Lower lobe of right lung (tissue), 2 donors: ENCODE measurements around the gene DIRAS3. TPM values are rescaled to one million over a fixed set of nuclear protein-coding genes. Genes with fewer than 3 reads are reported as not detected.

Experiments
- ATAC-seq, 2 donors: fragments of 200-7000 bp; cut with Tn5 transposase; one replicate each; pipeline ENCODE4 v1.9.1; 2020 to 2022; ENCODE audit warnings: mild to moderate bottlenecking in 2 of 2, moderate library complexity in 2 of 2
- DNase-seq: peaks from one replicate; pipeline ENCODE4 v3.0.0-alpha.2; 2020
- H3K27ac ChIP-seq: fragments of 200-600 bp; one replicate; pipeline ENCODE4 v1.8.0; 2022
- H3K27me3 ChIP-seq: fragments of 200-600 bp; one replicate; pipeline ENCODE4 v1.8.0; 2022; ENCODE audit warnings: low read depth
- H3K36me3 ChIP-seq: fragments of 200-600 bp; one replicate; pipeline ENCODE4 v1.8.0; 2022; ENCODE audit warnings: mild to moderate bottlenecking
- H3K4me1 ChIP-seq: fragments of 200-600 bp; one replicate; pipeline ENCODE4 v1.8.0; 2022
- H3K4me3 ChIP-seq: fragments of 200-600 bp; one replicate; pipeline ENCODE4 v1.8.0; 2022; ENCODE audit warnings: mild to moderate bottlenecking
- H3K9me3 ChIP-seq: fragments of 200-600 bp; one replicate; pipeline ENCODE4 v1.8.0; 2022
- intact Hi-C: fragments of 100-400 bp; cut with DNase I; formaldehyde crosslinking; loops from one replicate; pipeline ENCODE4 v1.11.0; 2022
- total RNA-seq: library from RNA; stranded (reverse); fragmentation: NEBNext Ultra II Directional; extraction: Animal tissue kit (Norgen Biotek cat#: 25700); gene quantifications from one replicate; pipeline ENCODE4 v1.2.1, GENCODE V29; 2021
- TF ChIP-seq, protein P1 (sequence below): fragments of 200-600 bp; IDR thresholded peaks from one replicate; pipeline ENCODE4 v1.8.0; 2022; ENCODE audit warnings: antibody characterized with exemption, mild to moderate bottlenecking
- donor health status: DM: no; HTN: yes; CAD: no; lungs with severe emphysema.

DIRAS3 gene
- total RNA-seq, 1 donor from 2014 or later, result 1.1 TPM

- no peaks in the 10 kb centered on the region for H3K36me3 ChIP-seq
- ATAC-seq, result no peak
Observed at GRCh38 chr1:68024635-68025338, 25.6 kb downstream of the DIRAS3 start.

DNA sequence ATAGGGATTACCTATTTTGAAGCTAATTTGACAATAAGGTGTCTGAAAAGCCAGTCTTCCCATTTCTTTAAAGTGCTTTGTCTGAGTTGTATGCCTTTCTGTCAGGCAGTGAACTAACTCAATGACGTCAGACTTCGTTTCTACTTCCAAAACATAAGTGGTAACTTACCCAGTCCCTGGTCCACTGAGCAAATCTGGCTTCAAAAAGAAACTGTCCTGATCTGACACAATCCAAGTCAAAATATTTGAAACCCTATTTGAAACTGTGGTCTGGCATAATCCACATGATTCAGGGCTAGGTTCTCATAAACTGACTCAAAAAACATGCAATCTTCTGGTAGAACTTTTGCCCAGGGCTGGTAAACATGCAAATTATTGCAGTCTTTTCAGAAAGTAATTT is 34.0 kb downstream of the DIRAS3 start:
- TF ChIP-seq, protein P1, sequence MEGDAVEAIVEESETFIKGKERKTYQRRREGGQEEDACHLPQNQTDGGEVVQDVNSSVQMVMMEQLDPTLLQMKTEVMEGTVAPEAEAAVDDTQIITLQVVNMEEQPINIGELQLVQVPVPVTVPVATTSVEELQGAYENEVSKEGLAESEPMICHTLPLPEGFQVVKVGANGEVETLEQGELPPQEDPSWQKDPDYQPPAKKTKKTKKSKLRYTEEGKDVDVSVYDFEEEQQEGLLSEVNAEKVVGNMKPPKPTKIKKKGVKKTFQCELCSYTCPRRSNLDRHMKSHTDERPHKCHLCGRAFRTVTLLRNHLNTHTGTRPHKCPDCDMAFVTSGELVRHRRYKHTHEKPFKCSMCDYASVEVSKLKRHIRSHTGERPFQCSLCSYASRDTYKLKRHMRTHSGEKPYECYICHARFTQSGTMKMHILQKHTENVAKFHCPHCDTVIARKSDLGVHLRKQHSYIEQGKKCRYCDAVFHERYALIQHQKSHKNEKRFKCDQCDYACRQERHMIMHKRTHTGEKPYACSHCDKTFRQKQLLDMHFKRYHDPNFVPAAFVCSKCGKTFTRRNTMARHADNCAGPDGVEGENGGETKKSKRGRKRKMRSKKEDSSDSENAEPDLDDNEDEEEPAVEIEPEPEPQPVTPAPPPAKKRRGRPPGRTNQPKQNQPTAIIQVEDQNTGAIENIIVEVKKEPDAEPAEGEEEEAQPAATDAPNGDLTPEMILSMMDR, result no peak
- H3K27ac ChIP-seq, result no peak overlapping the region
- no peak for DNase-seq
- H3K27me3 ChIP-seq, result no peaks in the 10 kb centered on the region
- no peaks in the 10 kb centered on the region for H3K9me3 ChIP-seq
- no peak for ATAC-seq
- no peak overlapping the region for H3K4me3 ChIP-seq
- no peaks in the 10 kb centered on the region for H3K36me3 ChIP-seq
- no peaks in the 10 kb centered on the region for H3K4me1 ChIP-seq
- intact Hi-C loops, result no loop called here

More at GRCh38 chr1:68024635-68025338, 25.6 kb downstream of the DIRAS3 start:
- DNase-seq, result no peak
- H3K4me1 ChIP-seq, result no peaks in the 10 kb centered on the region
- H3K4me3 ChIP-seq, result no peak overlapping the region
- no peak overlapping the region for H3K27ac ChIP-seq
- intact Hi-C loops, result no loop called here
- no peaks in the 10 kb centered on the region for H3K27me3 ChIP-seq
- TF ChIP-seq, protein P1, result no peak
- H3K9me3 ChIP-seq, result no peaks in the 10 kb centered on the region

GRCh38 chr1:68015971-68016370 is 34.5 kb downstream of the DIRAS3 start:
- no peak overlapping the region for H3K4me3 ChIP-seq
- H3K27me3 ChIP-seq, result no peaks in the 10 kb centered on the region
- H3K27ac ChIP-seq, result no peak overlapping the region
- H3K36me3 ChIP-seq, result no peaks in the 10 kb centered on the region
- intact Hi-C loops, result no loop called here
- ATAC-seq, result no peak
- no peak for DNase-seq
- no peaks in the 10 kb centered on the region for H3K9me3 ChIP-seq
- TF ChIP-seq, protein P1, result no peak
- H3K4me1 ChIP-seq, result no peaks in the 10 kb centered on the region

GRCh38 chr1:68015369-68015768 is 35.1 kb downstream of the DIRAS3 start:
- H3K36me3 ChIP-seq, result no peaks in the 10 kb centered on the region
- no peaks in the 10 kb centered on the region for H3K9me3 ChIP-seq
- DNase-seq, result no peak
- no peak overlapping the region for H3K4me3 ChIP-seq
- H3K27me3 ChIP-seq, result no peaks in the 10 kb centered on the region
- no peak for ATAC-seq
- TF ChIP-seq, protein P1, result no peak
- H3K27ac ChIP-seq, result no peak overlapping the region
- H3K4me1 ChIP-seq, result no peaks in the 10 kb centered on the region
- intact Hi-C loops, result no loop called here

DNA sequence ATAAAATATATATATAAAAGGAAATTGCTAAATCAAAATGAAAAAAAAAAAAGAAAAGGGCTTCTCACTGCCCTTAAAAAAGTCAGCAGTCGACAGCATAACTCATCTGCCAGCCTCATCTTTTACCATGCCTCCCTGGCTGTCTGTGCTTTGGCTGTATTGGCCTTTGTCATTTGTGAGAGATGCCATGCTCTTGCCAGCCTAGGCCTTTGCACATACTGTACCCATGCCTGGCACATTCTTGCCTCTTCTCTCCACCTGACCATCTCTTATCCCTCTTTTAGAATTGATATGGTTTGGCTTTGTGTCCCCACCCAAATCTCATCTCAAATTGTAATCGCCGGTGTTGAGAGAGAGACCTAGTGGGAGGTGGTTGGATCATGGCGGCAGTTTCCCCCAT is 37.1 kb downstream of the DIRAS3 start:
- Histone ChIP-seq H3K36me3 (no peaks in the 10 kb centered on the region), H3K4me3 (no peak overlapping the region), H3K4me1 (no peaks in the 10 kb centered on the region), H3K27ac (no peak overlapping the region), H3K9me3 (no peaks in the 10 kb centered on the region), H3K27me3 (no peaks in the 10 kb centered on the region)
- ATAC-seq (no peak), DNase-seq (no peak)
- TF ChIP-seq, protein P1, result no peak
- intact Hi-C loops, result no loop called here
